Esophagus muscularis mucosa (tissue), 4 donors: Measurements from ENCODE around the gene CCNI. TPM values are rescaled to one million over a fixed set of nuclear protein-coding genes. Genes with fewer than 3 reads are reported as not detected.

Experiments
- DNase-seq: peaks from one replicate; pipeline ENCODE4 v3.0.0-alpha.2; 2017; ENCODE audit errors: extremely low spot score
- H3K27ac ChIP-seq, 4 donors: fragments of 200-600 bp; sonication (generic); replicated peaks in 1 of 4; 1 replicate in 3 of 4; 2 replicates in 1 of 4; pipeline ENCODE4 v1.5.1; 2016 to 2019; ENCODE audit warnings: mild to moderate bottlenecking in 1 of 4
- H3K27me3 ChIP-seq, 4 donors: fragments of 200-600 bp; sonication (generic); one replicate each; pipeline versions ENCODE4 v1.5.1 to v1.6.0; 2016 to 2019
- H3K36me3 ChIP-seq, 4 donors: fragments of 200-600 bp; sonication (generic); one replicate each; pipeline ENCODE4 v1.5.1; 2016 to 2019
- H3K4me1 ChIP-seq, 4 donors: fragments of 200-600 bp; sonication (generic); one replicate each; pipeline ENCODE4 v1.5.1; 2016 to 2019
- H3K4me3 ChIP-seq, 4 donors: fragments of 200-600 bp; sonication (generic); 1 replicate in 2 of 4; 2 replicates in 2 of 4; pipeline ENCODE4 v1.5.1; 2016 to 2019; ENCODE audit warnings: mild to moderate bottlenecking in 4 of 4, moderate library complexity in 1 of 4
- H3K9me3 ChIP-seq, 4 donors: fragments of 200-600 bp; sonication (generic); 1 replicate in 3 of 4; 2 replicates in 1 of 4; pipeline ENCODE4 v1.5.1; 2016 to 2019
- CTCF ChIP-seq, 3 experiments: fragments of 200-600 bp in 2 of 3; fragments of 450-650 bp in 1 of 3; sonication (generic) in 2 of 3; IDR thresholded peaks; one replicate each; pipeline ENCODE4 v1.5.1; 2017 to 2019; ENCODE audit warnings: antibody characterized with exemption in 3 of 3, mild to moderate bottlenecking in 2 of 3, moderate library complexity in 1 of 3
- EP300 ChIP-seq: sonication (generic); formaldehyde crosslinking; IDR thresholded peaks from one replicate; pipeline ENCODE4 v1.6.1; 2017; ENCODE audit warnings: antibody characterized with exemption
- POLR2A ChIP-seq: fragments of 450-650 bp; IDR thresholded peaks from one replicate; pipeline ENCODE4 v1.6.1; 2017; ENCODE audit warnings: antibody characterized with exemption, moderate library complexity, mild to moderate bottlenecking, low read depth
- POLR2AphosphoS5 ChIP-seq, 2 donors: sonication (generic); formaldehyde crosslinking; IDR thresholded peaks; one replicate each; pipeline ENCODE4 v1.6.1; 2017; ENCODE audit warnings: antibody characterized with exemption in 2 of 2
- WGBS: methylation state at CpG from one replicate; pipeline ENCODE4 v1.1.5; 2018; 5-methylcytosine and 5-hydroxymethylcytosine counted together
- intact Hi-C: fragments of 100-400 bp; cut with DNase I; formaldehyde crosslinking; loops from one replicate; pipeline ENCODE4 v1.15.1; 2023
- total RNA-seq, 4 donors: library from RNA; depleted of rRNA; stranded (reverse); fragments of >200 nt; gene quantifications; one replicate each; pipeline versions ENCODE4 v1.1.0 to v1.2.1, GENCODE V29; 2016

CCNI gene
- total RNA-seq, 4 donors from 2014 or later: 342 to 444 (median 375) TPM

- intact Hi-C loops: loop anchor here (10.0 kb wide), 2 partner anchors 99 to 279 kb away; partner anchors contain the start of gene SEPTIN11
- peaks cover 11 to 40% (median 26%) of the 10 kb centered on the region in 4 donors for H3K36me3 ChIP-seq
- WGBS: 60% methylated on average over 3 of the region's 3 CpGs
- TF ChIP-seq POLR2A (no peak), EP300 (no peak), POLR2AphosphoS5 (IDR thresholded peaks at IDR 0.05) (no peak), CTCF (IDR thresholded peaks at IDR 0.05) (no peak)
- DNase-seq: no peak
- H3K9me3 ChIP-seq: no peaks in the 10 kb centered on the region
- peaks cover 0 to 14% (median 9%) of the 10 kb centered on the region in 4 donors for H3K4me1 ChIP-seq
- no peaks in the 10 kb centered on the region for H3K27me3 ChIP-seq
- H3K27ac ChIP-seq: peak overlapping the region in 1 of 4 donors; percentile 34
- H3K4me3 ChIP-seq: no peak overlapping the region
Measured at GRCh38 chr4:77043507-77044136, 32.2 kb downstream of the CCNI start.

GRCh38 chr4:77040854-77041725 lies 34.7 kb downstream of the CCNI start:
- intact Hi-C loops: loop anchor here (10.0 kb wide), 2 partner anchors 96 to 276 kb away; partner anchors contain the start of gene SEPTIN11
- Histone ChIP-seq H3K36me3 (peaks cover 0 to 28% (median 10%) of the 10 kb centered on the region in 4 donors), H3K9me3 (no peaks in the 10 kb centered on the region), H3K4me3 (no peak overlapping the region), H3K4me1 (peaks cover 0 to 14% (median 9%) of the 10 kb centered on the region in 4 donors), H3K27me3 (no peaks in the 10 kb centered on the region), H3K27ac (peak overlapping the region in 1 of 4 donors; percentile 20)
- WGBS: 84% methylated on average over 2 of the region's 2 CpGs
- no peak for DNase-seq
- TF ChIP-seq EP300: no peak
- TF ChIP-seq CTCF (IDR thresholded peaks at IDR 0.05): no peak
- no peak for TF ChIP-seq POLR2AphosphoS5 (IDR thresholded peaks at IDR 0.05)
- TF ChIP-seq POLR2A: no peak

- H3K36me3 ChIP-seq: peaks cover 3 to 31% (median 12%) of the 10 kb centered on the region in 4 donors
- H3K27ac ChIP-seq: peak overlapping the region in 1 of 4 donors; percentile 20
- WGBS: 81% methylated on average over 1 of the region's 1 CpG
- H3K27me3 ChIP-seq: no peaks in the 10 kb centered on the region
- TF ChIP-seq POLR2AphosphoS5 (IDR thresholded peaks at IDR 0.05) (no peak), POLR2A (no peak), EP300 (no peak), CTCF (IDR thresholded peaks at IDR 0.05) (no peak)
- no peaks in the 10 kb centered on the region for H3K9me3 ChIP-seq
- DNase-seq: no peak
- no peak overlapping the region for H3K4me3 ChIP-seq
- H3K4me1 ChIP-seq: peaks cover 0 to 14% (median 9%) of the 10 kb centered on the region in 4 donors
- intact Hi-C loops: loop anchor here (10.0 kb wide), 2 partner anchors 95 to 275 kb away; partner anchors contain the start of gene SEPTIN11
Measured at GRCh38 chr4:77040270-77040669, 35.5 kb downstream of the CCNI start.

- 78% methylated on average over 2 of the region's 2 CpGs for WGBS
- no peak for DNase-seq
Measured at GRCh38 chr4:77039796-77040195, 36.0 kb downstream of the CCNI start.

More at GRCh38 chr4:77039796-77040195, 36.0 kb downstream of the CCNI start:
- no peaks in the 10 kb centered on the region for H3K9me3 ChIP-seq
- TF ChIP-seq CTCF (IDR thresholded peaks at IDR 0.05) (no peak), POLR2AphosphoS5 (IDR thresholded peaks at IDR 0.05) (no peak), POLR2A (no peak), EP300 (no peak)
- peaks cover 8 to 36% (median 16%) of the 10 kb centered on the region in 4 donors for H3K36me3 ChIP-seq
- intact Hi-C loops: loop anchor here (10.0 kb wide), 2 partner anchors 95 to 275 kb away; partner anchors contain the start of gene SEPTIN11
- H3K4me1 ChIP-seq: peaks cover 0 to 14% (median 9%) of the 10 kb centered on the region in 4 donors
- H3K27me3 ChIP-seq: no peaks in the 10 kb centered on the region
- no peak overlapping the region for H3K27ac ChIP-seq
- no peak overlapping the region for H3K4me3 ChIP-seq
